Islet of Langerhans (tissue), 1 donor: ENCODE results near the gene IL1RAPL2.
"Not testable (repeated sequence)": the region's sequence is repeated elsewhere in the genome, so short reads cannot be mapped to it uniquely, and the experiment has no call there.

Source experiments
- FAIRE-seq: peaks from one replicate; lab custom pipeline; 2011; peaks lifted over from hg19 to GRCh38; lab: Jason Lieb, UNC

IL1RAPL2 gene

DNA sequence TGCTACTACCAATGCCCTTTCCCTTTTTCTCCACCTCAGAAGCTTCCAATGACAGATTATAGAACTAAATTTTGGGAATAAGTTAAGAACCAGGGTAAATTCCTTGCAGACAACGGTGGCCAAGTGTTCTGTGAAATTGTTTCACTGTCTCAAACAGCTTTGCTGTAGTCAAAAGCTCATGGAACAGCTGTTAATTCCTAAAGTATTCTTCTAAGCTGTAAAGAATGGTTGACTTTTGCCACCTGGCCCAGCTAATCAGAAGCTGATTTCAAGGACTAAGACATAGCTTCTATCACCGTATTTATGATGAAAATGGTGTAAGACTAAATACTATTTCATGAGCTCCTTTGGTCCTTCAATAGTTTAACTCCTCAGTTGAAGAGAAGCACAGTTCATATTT, 297.5 kb downstream of the IL1RAPL2 start:
- FAIRE-seq: no peak

DNA sequence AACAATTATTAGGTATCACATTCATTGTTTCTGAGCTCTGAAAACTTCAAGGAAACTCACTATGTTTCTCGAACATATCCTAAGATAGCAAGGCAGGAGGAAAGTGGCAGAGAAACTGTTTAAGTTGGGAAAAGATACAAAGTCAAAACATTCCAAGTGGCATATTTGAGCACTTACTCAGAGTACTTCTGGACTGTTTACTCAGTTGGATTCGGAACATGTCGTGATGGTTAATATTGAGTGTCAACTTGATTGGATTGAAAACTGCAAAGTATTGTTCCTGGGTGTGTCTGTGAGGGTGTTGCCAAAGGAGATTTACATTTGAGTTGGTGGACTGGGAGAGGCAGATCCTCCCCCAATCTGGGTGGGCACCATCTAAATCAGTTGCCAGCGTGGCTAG, 298.3 kb downstream of the IL1RAPL2 start:
- no peak for FAIRE-seq

DNA sequence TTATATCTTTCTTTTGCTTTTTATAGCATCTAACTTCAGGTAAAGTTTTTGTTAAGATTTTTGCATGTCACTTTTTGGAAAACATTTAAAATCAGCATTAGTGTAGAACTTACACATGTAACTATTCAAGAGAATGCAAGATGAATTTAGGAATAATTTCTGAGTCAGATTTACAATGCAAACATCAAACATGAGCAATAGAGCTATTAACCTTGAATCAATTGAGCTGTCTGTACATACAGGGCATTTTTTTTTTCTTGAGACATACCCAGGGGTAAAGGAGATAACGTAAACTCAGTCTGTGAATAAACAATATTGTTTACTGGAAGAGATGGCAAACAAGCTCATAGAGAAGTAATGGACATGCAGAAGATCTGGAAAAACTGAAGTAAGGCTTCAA, 311.5 kb downstream of the IL1RAPL2 start:
- FAIRE-seq: no peak

DNA sequence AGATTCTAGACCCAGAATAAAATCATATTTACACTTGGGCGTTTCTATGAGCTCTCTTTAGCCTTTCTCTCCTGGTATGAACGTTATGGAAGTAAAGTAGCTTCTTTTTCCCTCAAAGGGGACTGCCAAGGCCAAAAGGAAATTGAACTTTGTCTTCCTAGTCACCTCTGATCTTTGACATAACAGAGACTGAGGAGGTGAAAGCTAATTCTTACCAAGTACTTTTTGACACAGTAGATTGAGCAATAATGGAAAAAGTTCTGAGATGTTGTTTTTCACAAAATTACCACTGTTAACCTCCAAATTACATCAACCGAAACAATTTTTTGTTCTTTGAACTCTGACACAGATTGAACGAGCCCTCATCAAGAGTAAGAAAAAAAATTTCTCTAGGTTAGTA, 336.1 kb downstream of the IL1RAPL2 start:
- no peak for FAIRE-seq

DNA sequence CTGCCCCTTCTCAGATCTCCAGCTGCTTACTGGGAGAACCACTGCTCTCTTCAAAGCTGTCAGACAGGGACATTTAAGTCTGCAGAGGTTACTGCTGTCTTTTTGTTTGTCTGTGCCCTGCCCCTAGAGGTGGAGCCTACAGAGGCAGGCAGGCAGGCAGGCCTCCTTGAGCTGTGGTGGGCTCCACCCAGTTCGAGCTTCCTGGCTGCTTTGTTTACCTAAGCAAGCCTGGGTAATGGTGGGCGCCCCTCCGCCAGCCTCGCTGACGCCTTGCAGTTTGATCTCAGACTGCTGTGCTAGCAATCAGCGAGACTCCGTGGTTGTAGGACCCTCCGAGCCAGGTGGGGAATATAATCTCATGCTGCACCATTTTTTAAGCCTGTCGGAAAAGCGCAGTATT, 343.7 kb downstream of the IL1RAPL2 start:
- not testable (repeated sequence) for FAIRE-seq

DNA sequence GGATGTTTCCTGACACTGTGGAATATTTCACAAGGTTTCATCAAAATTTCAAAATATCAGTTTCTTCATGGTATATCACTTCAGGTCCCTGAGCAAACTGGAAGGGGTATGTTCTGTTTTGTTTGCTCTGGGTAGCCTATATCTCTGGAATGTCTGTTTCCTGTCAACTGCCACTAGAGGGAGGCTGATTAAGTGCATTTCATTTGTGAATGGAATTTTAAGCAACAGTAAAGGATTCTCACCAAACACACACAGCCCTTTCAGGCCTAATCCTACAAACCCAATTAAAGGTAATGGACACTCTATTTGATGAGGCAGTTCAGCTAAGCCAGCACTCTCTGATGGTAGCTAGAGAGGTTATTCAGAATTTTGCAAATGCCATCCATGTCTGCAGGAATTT, 347.3 kb downstream of the IL1RAPL2 start:
- no peak for FAIRE-seq

DNA sequence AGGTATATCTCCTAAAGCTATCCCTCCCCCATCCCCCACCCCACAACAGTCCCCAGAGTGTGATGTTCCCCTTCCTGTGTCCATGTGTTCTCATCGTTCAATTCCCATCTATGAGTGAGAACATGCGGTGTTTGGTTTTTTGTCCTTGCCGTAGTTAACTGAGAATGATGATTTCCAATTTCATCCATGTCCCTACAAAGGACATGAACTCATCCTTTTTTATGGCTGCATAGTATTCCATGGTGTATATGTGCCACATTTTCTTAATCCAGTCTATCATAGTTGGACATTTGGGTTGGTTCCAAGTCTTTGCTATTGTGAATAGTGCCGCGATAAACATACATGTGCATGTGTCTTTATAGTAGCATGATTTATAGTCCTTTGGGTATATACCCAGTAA, 348.7 kb downstream of the IL1RAPL2 start:
- not testable (repeated sequence) for FAIRE-seq

DNA sequence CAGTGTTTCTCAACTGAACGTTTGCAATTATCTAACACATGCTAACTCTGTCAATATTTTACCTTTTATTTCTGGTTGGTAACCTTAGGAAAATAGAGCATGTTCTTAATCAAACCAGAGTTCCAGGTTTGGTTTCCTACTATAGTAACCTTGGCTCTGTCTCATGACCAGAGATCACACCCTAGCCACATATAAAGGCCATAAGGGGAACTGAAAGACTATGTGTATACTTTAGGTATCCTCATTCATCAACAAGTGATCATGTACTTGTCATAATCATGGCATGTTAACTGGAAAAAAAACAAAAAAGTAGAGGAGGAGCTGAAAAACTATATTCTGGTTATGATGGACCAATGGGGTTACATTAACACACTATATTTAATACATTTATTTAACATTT, 352.1 kb downstream of the IL1RAPL2 start:
- peak; percentile 64 for FAIRE-seq

DNA sequence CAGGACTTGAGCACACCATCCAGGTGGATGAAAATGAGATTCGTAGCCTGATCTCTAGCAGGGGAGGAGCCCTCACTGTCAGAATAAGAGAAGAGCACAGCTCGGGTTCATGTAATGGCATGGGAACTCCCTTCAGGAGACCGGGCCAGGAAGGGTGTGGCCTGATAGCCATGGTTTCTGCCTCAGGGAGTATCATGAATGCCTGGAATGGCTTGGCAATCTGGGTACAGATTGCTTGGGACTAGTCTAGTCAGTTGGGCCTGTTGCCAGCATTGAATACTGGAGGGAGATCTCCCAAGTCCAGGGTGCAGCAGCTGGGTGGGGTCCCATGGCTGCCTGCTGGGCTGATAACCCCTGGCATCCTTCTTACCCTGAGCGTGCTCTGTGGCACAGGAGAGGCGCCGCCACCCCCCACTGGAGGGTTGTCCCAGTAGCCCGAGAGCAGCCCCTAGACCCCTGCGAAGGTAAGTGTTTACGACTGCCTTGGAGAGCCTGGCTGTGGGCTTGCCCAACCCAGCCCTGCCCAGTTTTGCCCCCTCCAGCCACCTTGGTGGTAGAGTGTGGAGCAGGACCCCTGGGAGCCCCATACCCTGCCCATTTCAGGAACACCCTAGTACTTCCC, 355.7 kb downstream of the IL1RAPL2 start:
- FAIRE-seq: no peak

DNA sequence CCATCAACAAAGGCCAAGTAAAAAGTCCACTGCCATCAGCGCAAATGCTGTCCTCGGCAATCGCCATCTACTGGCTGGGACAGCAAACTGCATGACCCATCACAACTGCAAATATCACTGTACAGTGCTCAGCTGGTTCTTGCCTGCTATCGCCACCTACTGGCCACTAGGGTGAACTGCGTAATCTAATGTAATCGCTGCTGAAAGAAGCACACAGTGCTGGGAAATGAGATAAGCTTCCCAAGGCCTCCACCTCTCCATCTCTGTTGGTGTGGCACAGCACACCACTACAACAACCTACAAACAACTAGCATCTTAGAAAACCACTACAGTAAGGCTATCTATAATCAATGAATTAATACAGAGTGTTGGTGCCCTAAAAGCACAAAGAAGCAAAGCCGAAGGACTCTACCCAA, 356.2 kb downstream of the IL1RAPL2 start:
- peak; percentile 78 for FAIRE-seq

DNA sequence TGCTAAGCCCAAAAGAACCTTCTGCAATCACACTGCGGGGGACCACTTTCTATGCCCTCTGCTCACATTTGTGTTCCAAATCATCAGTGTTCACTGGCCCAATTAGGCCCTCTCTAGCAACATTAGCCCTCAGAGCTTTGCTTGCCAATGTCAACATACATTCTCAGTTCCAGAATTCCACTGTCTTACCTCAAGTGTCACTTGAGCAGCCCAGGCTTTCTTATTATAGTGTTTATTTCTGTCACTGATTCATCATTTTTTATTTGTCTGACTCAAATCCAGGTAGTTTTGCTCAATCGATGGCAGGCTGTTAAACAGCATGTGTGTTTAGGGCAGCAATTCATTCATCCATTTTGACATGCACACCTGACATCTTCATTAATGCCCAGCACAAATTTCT, 363.3 kb downstream of the IL1RAPL2 start:
- FAIRE-seq: no peak

DNA sequence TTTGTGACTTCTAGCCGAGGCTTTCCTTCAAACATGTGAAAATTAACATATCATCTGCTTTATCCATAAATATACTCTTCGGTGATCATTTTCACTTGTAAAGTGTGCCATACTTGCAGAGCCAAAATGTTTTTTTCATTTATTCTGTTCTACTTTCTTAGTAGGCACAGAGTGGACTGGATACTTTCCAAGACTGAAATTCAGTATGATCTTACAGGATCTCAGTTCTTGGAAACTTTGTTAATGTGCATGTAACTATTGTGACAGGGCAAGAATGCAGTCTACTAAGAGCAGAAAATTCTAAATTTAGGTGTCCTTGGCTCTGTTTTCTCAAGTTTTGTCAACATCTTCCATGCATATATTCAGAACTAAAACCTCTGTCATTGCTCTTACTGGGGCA, 369.6 kb downstream of the IL1RAPL2 start:
- FAIRE-seq: no peak

DNA sequence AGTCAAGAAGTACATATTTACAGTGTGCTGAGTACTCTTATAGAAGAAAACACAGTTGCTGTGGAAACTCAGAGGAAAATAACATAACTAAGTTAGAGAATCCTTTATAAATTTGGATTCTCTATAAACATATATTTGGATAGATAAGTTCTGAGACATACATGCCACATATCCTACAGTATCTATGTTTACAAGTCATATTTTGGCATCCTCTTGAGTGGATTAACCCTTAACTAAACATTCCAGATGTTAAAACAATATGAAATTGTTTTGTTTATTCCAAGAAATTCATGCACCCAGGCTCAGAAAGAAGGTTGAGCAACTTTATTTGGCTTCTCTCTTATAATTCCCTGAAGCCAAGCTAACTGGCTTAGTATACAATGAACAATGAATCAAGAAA, 387.3 kb downstream of the IL1RAPL2 start:
- no peak for FAIRE-seq

DNA sequence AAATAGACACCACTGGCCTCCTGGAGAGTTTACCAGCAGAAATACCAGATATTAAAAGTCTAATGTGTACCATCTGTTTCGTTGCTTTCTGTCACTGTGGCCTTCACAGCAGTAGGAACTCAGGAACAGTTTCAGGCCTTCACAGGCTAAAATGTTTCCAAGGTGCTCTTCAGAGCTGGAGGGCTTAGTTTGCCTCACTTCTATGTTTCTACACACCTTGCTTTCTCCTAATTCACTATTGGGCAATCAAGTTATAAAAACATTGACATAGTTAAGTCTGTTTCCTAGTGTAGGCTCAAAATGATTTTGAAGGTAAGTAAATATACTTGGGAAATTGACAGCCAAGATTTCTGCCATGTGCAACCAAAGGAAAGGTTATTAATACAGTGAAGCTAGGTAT, 395.9 kb downstream of the IL1RAPL2 start:
- no peak for FAIRE-seq

DNA sequence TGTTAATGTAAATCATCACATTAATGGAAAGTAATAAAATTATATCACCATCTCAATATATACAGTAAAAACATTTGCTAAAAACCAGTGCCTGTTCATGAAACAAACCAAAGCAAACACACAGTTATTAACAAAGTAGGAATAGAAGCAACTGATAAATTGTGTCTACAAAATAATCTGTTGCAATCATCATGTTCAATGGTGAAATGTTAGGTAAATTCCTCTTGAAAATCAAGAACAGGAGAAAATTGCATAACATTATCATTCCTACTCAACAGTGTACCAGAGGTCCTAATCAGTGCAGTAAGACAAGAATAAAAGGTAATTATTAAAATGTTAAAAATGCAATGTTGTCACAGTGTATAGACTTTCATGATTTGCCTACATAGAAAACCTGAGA, 402.2 kb downstream of the IL1RAPL2 start:
- FAIRE-seq: no peak

DNA sequence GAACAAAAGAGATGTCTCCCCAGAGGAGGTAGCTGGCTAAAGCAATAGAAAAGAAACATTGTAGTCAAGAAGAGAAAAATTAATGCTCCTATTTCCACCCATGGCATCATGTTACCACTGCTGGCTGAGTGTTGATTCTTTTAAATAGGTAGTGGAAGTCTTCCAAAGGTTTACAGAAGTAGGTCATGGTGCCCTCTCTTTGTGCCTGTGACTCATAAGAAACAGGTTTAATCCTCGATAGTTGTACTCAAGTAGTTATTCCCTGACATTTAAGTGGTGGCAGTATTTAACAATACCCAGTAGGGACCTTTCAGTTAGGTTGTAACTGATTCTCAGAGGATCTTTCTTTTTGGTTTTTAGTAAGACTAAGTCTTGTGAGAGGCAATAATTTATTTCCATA, 406.7 kb downstream of the IL1RAPL2 start:
- no peak for FAIRE-seq

DNA sequence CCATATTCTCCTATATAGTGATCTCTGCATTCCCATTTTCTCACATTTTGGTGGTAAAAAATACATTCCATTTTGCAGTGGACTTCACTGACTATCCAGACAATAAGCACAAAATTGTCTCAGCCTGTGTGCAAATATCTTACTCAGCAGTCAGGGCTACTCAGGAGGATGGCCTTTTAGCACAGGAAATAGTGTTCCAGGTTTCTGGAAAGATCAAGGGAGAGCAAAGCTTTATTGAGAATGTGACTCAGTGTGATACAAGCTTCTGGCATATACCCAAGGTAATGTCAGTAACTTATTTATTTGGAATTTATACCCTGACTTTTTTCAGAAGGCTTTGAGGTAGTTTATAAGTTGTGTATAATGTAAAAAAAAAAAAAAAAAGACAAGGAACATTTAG, 421.1 kb downstream of the IL1RAPL2 start:
- FAIRE-seq: no peak

DNA sequence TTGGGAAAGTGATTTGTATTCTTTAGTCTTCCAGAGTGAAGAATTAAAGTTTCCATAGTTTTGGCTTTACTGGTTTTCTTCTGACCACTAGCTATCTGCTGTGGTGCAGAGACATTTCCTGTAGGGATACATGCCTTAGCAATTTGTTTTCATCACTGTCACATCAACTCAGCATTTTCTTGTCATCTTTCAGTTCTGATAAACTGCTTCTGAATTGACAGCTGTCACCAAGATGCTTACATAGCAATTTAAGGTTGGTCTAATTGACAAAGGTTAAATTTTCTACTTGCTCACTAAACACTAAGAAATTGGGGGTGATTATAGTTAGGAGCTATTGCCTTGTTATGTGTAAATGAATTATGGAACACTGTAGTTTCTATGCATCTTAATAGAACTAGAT, 422.0 kb downstream of the IL1RAPL2 start:
- no peak for FAIRE-seq

DNA sequence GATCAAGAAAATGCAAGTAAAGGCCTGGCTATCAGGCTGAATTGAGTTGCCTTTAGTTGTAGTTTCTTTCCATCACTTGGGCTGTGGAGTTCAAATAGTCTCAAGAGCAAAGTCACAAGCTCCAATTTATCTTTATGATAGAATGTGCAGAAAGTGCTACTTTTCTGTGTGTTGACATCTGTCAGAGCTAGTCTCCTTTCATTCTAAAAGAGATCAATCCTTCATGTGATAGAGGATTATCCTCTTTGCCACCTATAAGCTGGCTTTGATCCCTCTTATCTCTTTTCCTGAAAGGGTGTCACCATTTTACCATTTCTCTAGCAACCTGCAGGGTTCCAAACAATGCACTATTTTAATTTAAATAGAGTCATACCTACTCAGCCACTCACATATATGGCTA, 429.5 kb downstream of the IL1RAPL2 start:
- FAIRE-seq: no peak

DNA sequence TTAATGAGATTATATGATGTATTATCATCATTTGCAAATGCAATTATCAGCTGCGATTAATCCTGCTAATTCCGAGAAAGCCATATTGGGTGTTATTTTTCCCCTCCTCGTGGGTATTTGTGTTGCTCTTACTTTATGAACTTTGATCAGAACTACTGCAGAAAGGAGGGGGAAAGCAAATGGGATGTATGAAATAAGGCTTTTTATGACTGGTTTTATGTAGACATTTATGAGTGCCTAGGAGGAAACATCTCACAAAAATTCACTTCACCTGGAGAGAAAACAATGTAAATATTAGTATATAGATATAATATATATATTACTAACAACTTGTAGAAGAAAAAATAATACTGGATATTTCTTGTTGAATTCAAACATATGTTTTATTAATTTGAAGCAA, 440.1 kb downstream of the IL1RAPL2 start:
- FAIRE-seq: no peak

DNA sequence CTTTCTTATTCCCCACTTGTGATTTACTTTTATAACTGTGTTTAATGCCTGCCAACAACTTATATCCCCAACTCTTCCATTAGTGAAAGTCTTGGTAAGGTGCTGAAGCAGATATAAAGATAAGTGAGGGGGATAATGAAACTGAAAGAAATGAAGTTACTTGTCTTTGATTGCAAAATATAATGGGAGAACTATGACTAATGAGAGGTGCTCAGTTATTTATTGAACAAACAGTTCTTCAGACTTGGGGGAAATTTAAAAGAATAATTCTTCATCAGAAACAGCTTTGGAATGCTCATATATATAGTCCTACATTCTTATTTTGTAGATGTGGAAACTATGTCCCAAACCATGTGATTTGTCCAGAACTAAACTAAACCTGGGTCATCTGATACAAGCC, 441.0 kb downstream of the IL1RAPL2 start:
- FAIRE-seq: no peak

DNA sequence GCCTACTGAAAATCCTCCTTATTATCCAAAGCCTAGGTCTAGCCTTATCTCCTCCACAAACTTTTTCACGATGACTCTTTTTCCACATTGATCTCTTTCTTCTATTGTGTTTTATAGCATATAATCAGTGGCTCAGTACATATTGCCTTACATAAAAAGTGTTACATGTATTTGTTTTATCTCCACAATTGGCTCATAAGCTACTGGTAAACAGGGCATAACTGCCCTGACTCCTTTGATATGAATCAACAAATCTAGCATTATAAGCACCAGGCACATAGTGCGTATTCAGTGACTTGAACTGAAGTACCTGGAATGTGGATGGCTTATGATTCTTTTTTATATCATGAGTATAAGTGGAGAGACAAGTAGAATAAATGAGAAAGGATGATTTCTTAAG, 447.7 kb downstream of the IL1RAPL2 start:
- FAIRE-seq: no peak

DNA sequence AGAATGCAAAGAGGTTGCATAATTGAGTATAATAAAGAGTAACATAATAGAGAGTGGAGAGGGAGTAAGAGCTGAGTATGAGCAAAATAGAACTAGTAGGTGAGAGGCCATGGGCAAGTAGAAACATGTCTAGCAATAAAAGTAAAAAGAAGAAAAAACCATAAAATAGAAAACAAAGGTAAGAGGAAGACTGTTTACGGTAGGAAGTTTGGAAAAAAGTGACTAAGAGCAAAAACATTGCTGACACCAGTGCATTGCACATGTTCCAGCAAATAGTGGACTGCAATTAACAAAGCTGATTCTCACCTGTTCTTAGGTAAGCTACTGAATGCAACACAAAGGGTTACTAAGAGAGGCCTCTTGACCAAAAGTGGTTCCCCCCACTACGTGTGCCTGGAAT, 451.6 kb downstream of the IL1RAPL2 start:
- FAIRE-seq: no peak

DNA sequence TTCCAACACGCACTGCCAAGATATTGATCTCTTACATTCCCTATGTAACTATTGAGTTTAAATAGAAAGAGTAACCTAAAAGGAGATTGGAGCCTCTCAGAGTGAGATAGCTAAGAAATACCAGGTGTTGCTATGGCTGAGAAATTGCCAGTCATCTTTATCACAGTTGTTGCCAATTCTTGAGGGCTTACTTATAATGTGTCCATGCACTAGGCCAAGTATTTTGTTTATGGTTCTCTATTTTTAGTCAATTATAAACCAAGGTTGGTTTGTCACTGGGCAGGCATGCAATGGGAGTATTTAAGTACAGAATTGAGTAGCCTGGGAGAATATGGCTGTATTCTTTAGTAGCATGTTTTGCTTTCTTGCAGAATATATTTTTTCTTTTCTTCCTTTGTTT, 452.9 kb downstream of the IL1RAPL2 start:
- no peak for FAIRE-seq

DNA sequence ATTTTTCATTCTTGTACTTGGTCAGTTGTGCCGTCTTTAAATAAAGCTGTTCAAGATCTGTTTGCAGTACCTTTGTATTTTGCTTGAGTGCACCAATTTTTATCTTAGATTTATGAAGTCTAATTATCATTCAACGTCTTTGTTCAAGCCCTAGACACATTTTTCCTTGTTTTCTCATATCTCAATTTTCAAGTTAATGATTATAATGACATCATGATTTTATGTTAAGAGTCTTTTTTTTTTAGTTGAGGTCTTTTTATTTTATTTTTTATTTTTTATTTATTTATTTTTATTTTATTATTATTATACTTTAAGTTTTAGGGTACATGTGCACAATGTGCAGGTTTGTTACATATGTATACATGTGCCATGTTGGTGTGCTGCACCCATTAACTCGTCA, 463.0 kb downstream of the IL1RAPL2 start:
- FAIRE-seq: not testable (repeated sequence)
